K562 (cell line): ENCODE data around the gene LATS2. TPM values are rescaled to one million over a fixed set of nuclear protein-coding genes. Genes with fewer than 3 reads are reported as not detected.

Source experiments
- ATAC-seq: fragments of 200-7000 bp; cut with Tn5 transposase; 3 replicates; pipeline ENCODE4 v1.9.1; 2020; ENCODE audit warnings: moderate library complexity
- BruUV-seq: library from RNA; stranded (reverse); fragments of 400-500 nt; replicated peaks from 2 replicates; lab custom pipeline; 2021; lab: Mats Ljungman, UMichigan
- CTCF ChIA-PET: fragments of 300-600 bp; formaldehyde crosslinking; extraction: SDS; loops from one replicate; lab custom pipeline; 2021; ENCODE audit warnings: low intra/inter-chr PET ratio; lab: Yijun Ruan, JAX
- POLR2A ChIA-PET: fragments of 300-600, 350-650 bp; sonication (Branson Sonifier 250); formaldehyde crosslinking; extraction: SDS; loops from one replicate; lab custom pipeline; 2021; ENCODE audit warnings: antibody characterized with exemption, inconsistent platforms; lab: Yijun Ruan, JAX
- DNase-seq, 4 experiments: peaks; one replicate each; pipeline versions ENCODE4 v3.0.0 to v3.0.0-alpha.2; 2011 to 2018; ENCODE audit warnings: low spot score in 3 of 4, mixed read lengths in 3 of 4; ENCODE audit errors: extremely low read depth in 1 of 4
- FAIRE-seq: peaks from 2 replicates; lab custom pipeline; 2011; peaks lifted over from hg19 to GRCh38; lab: Jason Lieb, UNC
- H2AFZ ChIP-seq: 2 replicates; pipeline ENCODE4 v1.6.0; 2011; ENCODE audit warnings: low read depth, low read length, control low read depth, inconsistent platforms
- H3K27ac ChIP-seq: fragments of 200-600 bp; 3 replicates; pipeline ENCODE4 v1.8.0; 2011; ENCODE audit warnings: low read depth, mild to moderate bottlenecking, control low read depth, inconsistent platforms, low read length, moderate library complexity, mixed read lengths; ENCODE audit errors: extremely low read depth
- H3K27me3 ChIP-seq, 2 experiments: fragments of 300-600 bp in 1 of 2; 2 replicates in 1 of 2; 3 replicates in 1 of 2; pipeline versions ENCODE4 v1.6.0 to v1.8.0; 2011; ENCODE audit warnings: inconsistent platforms in 2 of 2, low read length in 2 of 2, mild to moderate bottlenecking in 1 of 2, mixed read lengths in 1 of 2, moderate library complexity in 1 of 2; ENCODE audit not compliant: control insufficient read depth in 2 of 2, insufficient read depth in 2 of 2
- H3K36me3 ChIP-seq: fragments of 300-600 bp; 3 replicates; pipeline ENCODE4 v1.8.0; 2011; ENCODE audit warnings: mild to moderate bottlenecking, low read length, inconsistent platforms; ENCODE audit not compliant: control insufficient read depth, insufficient read depth
- H3K4me1 ChIP-seq, 2 experiments: fragments of 200-600 bp in 1 of 2; replicated peaks in 1 of 2; 2 replicates in 1 of 2; 3 replicates in 1 of 2; pipeline versions ENCODE4 v1.5.1 to v1.8.0; 2011; ENCODE audit warnings: inconsistent platforms in 2 of 2, low read length in 2 of 2, mild to moderate bottlenecking in 1 of 2, mixed read lengths in 1 of 2, moderate library complexity in 1 of 2; ENCODE audit not compliant: control insufficient read depth in 2 of 2, insufficient read depth in 2 of 2
- H3K4me2 ChIP-seq: 2 replicates; pipeline ENCODE4 v1.6.1; 2011; ENCODE audit warnings: low read length, control low read depth, inconsistent platforms, mixed read lengths; ENCODE audit not compliant: insufficient read depth
- H3K4me3 ChIP-seq: fragments of 200-600 bp; sonication (generic), shearing (Covaris generic); 2 replicates; pipeline ENCODE4 v1.5.1; 2016; ENCODE audit warnings: control low read depth, inconsistent platforms
- H3K79me2 ChIP-seq: fragments of 200-600 bp; 3 replicates; pipeline ENCODE4 v1.8.0; 2011; ENCODE audit warnings: low read length, inconsistent platforms; ENCODE audit not compliant: control insufficient read depth, insufficient read depth
- H3K9ac ChIP-seq, 2 experiments: 2 replicates each; pipeline versions ENCODE4 v1.6.0 to v1.6.1; 2011; ENCODE audit warnings: low read depth in 2 of 2, low read length in 2 of 2, control low read depth in 1 of 2, inconsistent platforms in 1 of 2, mild to moderate bottlenecking in 1 of 2, mixed read lengths in 1 of 2; ENCODE audit not compliant: insufficient read depth in 1 of 2
- H3K9me1 ChIP-seq: one replicate; pipeline ENCODE4 v1.6.0; 2011; ENCODE audit warnings: inconsistent platforms, mild to moderate bottlenecking, low read length, moderate library complexity; ENCODE audit not compliant: control insufficient read depth, insufficient read depth
- H3K9me3 ChIP-seq: replicated peaks from 2 replicates; pipeline ENCODE4 v1.5.1; 2011; ENCODE audit warnings: low read depth, low read length, inconsistent platforms; ENCODE audit not compliant: control insufficient read depth, insufficient read depth
- H4K20me1 ChIP-seq: replicated peaks from 2 replicates; pipeline ENCODE4 v1.6.1; 2011; ENCODE audit warnings: low read length, inconsistent platforms, mixed read lengths; ENCODE audit not compliant: control insufficient read depth, insufficient read depth
- CBFA2T3 ChIP-seq: fragments of 450-650 bp; IDR thresholded peaks from 2 replicates; pipeline ENCODE4 v1.6.1; 2017
- ELF1 ChIP-seq: fragments of 200-800 bp; sonication (Bioruptor generic); IDR thresholded peaks from 2 replicates; pipeline ENCODE4 v1.6.1; 2016; ENCODE audit warnings: missing genetic modification characterization, missing compliant biosample characterization
- GATAD2A ChIP-seq: fragments of 450-650 bp; IDR thresholded peaks from 2 replicates; pipeline ENCODE4 v1.6.1; 2017
- HIVEP1 ChIP-seq: fragments of 250-450 bp; sonication (Bioruptor Pico); IDR thresholded peaks from 2 replicates; pipeline ENCODE4 v1.4.0; 2020; ENCODE audit warnings: mild to moderate bottlenecking
- HLTF ChIP-seq: fragments of 450-650 bp; IDR thresholded peaks from 2 replicates; pipeline ENCODE4 v1.6.1; 2016
- KLF16 ChIP-seq: IDR thresholded peaks from 2 replicates; pipeline ENCODE4 v1.6.1; 2016; ENCODE audit warnings: antibody characterized with exemption
- MCM5 ChIP-seq: fragments of 450-650 bp; IDR thresholded peaks from 2 replicates; pipeline ENCODE4 v1.6.1; 2016; ENCODE audit warnings: low read depth
- MECOM ChIP-seq: fragments of 250-450 bp; sonication (Bioruptor Pico); IDR thresholded peaks from 2 replicates; pipeline ENCODE4 v1.8.0; 2022; ENCODE audit warnings: inconsistent platforms
- NFE2L1 ChIP-seq: fragments of 450-650 bp; IDR thresholded peaks from 2 replicates; pipeline ENCODE4 v1.6.1; 2016; ENCODE audit warnings: missing genetic modification characterization, low read depth, mild to moderate bottlenecking, missing compliant biosample characterization, moderate library complexity, borderline replicate concordance
- RBM14 ChIP-seq: fragments of 200-400 bp; formaldehyde crosslinking; IDR thresholded peaks from 2 replicates; pipeline ENCODE4 v1.6.1; 2018; ENCODE audit warnings: low read depth, mild to moderate bottlenecking, low read length, moderate library complexity, borderline replicate concordance; ENCODE audit not compliant: insufficient read depth
- RFX1 ChIP-seq: fragments of 450-650 bp; IDR thresholded peaks from 2 replicates; pipeline ENCODE4 v1.6.1; 2016; ENCODE audit warnings: mild to moderate bottlenecking, moderate library complexity
- WGBS: fragments of 100-300 bp; shearing (Covaris generic); methylation state at CpG from one replicate; pipeline ENCODE4 v1.1.6; 2016; ENCODE audit warnings: low coverage, mixed read lengths; ENCODE audit not compliant: insufficient coverage; ENCODE audit errors: missing lambda C conversion rate; 5-methylcytosine and 5-hydroxymethylcytosine counted together
- in situ Hi-C: fragments of 300-500 bp; cut with MboI; formaldehyde crosslinking; loops from 4 replicates; pipeline ENCODE4 v1.15.0; 2018; ENCODE audit warnings: inconsistent platforms, mixed read lengths
- intact Hi-C: fragments of 100-400 bp; cut with micrococcal nuclease; formaldehyde crosslinking; loops from 2 replicates; pipeline ENCODE4 v1.14.2; 2022
- polyA plus RNA-seq, 8 experiments: library from polyadenylated mRNA; depleted of rRNA in 4 of 8; stranded (reverse) in 5 of 8; unstranded in 3 of 8; fragments of >200 nt; fragmentation: Nextera tagmentation in 2 of 8; fragmentation: Illumina TruSeq in 1 of 8; extraction: Ambion mirVana in 2 of 8; extraction: Trizol in 1 of 8; gene quantifications; 2 replicates each; pipeline versions ENCODE4 v1.2.1 to v1.2.3, GENCODE V29; 2011 to 2014; ENCODE audit warnings: inconsistent platforms in 1 of 8, missing spikeins in 1 of 8
- total RNA-seq, 7 experiments: library from RNA; depleted of rRNA in 6 of 7; stranded (reverse); fragments of >200 nt in 6 of 7; fragmentation: Illumina TruSeq in 2 of 7; extraction: Trizol in 2 of 7; gene quantifications; 2 replicates each; pipeline versions ENCODE4 v1.2.1 to v1.2.3, GENCODE V29; 2011 to 2021; ENCODE audit warnings: low replicate concordance in 1 of 7
- TF ChIP-seq, protein P1 (sequence below): fragments of 250-450 bp; sonication (Bioruptor Pico); IDR thresholded peaks from 2 replicates; pipeline ENCODE4 v1.8.0; 2022; ENCODE audit warnings: inconsistent platforms, mild to moderate bottlenecking, moderate library complexity, borderline replicate concordance
- TF ChIP-seq, protein P2 (sequence below): fragments of 450-650 bp; formaldehyde crosslinking; IDR thresholded peaks from 2 replicates; pipeline ENCODE4 v1.4.0; 2022; ENCODE audit warnings: missing genetic modification characterization
- TF ChIP-seq, protein P3 (sequence below): fragments of 450-650 bp; formaldehyde crosslinking; IDR thresholded peaks from 2 replicates; pipeline ENCODE4 v1.4.0; 2020; ENCODE audit warnings: mild to moderate bottlenecking, moderate library complexity

Gene LATS2
- total and polyA plus RNA-seq, 9 of the 15 experiments (the other 6 are each of a cell fraction or from before 2014, with no cell fraction given) = 0.18 to 3.7 (median 0.76) TPM

DNA sequence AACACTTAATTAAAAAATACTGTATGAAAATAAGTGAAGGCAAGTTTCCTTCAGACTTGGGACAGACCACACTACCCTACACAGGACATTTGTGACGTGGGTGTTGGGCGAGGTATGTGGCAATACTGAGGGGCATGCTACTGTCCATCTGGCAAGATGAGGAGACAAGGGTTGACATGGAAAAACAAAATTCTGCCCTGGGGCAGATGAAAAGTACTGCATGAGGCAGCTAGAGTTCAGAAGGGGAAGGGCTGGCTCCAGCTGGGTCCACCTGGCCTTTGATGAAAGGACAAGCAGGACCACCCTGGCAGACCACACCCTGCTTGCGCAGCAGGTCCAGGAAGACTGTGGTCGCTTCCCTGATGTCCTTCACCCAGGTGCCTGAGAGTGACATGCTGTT is 43.2 kb downstream of the LATS2 start (continued):
- TF ChIP-seq, protein P1, sequence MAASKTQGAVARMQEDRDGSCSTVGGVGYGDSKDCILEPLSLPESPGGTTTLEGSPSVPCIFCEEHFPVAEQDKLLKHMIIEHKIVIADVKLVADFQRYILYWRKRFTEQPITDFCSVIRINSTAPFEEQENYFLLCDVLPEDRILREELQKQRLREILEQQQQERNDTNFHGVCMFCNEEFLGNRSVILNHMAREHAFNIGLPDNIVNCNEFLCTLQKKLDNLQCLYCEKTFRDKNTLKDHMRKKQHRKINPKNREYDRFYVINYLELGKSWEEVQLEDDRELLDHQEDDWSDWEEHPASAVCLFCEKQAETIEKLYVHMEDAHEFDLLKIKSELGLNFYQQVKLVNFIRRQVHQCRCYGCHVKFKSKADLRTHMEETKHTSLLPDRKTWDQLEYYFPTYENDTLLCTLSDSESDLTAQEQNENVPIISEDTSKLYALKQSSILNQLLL (CRISPR knock-in tag) = no peak
- TF ChIP-seq RBM14 = no peak
- TF ChIP-seq ELF1 (tag) = no peak

DNA sequence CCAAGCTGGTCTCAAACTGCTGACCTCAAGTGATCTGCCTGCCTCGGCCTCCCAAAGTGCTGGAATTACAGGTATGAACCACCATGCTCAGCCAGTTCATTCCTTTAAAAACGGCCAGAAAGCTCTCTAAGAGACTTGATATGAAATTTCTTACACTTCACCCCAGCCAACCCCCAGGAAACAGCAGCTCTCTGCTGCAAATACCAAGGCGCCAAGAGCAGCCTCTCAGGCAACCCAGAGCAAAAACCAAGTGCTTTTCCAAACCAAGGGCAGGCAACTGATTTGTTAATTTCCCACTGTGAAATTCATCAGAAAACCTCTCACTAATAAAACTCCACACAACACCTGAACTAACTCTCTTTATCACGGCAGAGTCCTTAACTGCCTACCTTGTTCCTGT is 44.9 kb downstream of the LATS2 start:
- no peak overlapping the region for H2AFZ ChIP-seq
- in situ Hi-C loops = no loop called here
- H4K20me1 ChIP-seq = no peaks in the 10 kb centered on the region
- no peak overlapping the region for H3K4me3 ChIP-seq
- TF ChIP-seq GATAD2A = no peak
- TF ChIP-seq MCM5 = no peak
- TF ChIP-seq KLF16 = no peak
- TF ChIP-seq NFE2L1 (tag) = no peak
- TF ChIP-seq CBFA2T3 = no peak
- no peak for TF ChIP-seq HLTF
- no peak for TF ChIP-seq HIVEP1 (CRISPR knock-in tag)
- TF ChIP-seq, protein P2, sequence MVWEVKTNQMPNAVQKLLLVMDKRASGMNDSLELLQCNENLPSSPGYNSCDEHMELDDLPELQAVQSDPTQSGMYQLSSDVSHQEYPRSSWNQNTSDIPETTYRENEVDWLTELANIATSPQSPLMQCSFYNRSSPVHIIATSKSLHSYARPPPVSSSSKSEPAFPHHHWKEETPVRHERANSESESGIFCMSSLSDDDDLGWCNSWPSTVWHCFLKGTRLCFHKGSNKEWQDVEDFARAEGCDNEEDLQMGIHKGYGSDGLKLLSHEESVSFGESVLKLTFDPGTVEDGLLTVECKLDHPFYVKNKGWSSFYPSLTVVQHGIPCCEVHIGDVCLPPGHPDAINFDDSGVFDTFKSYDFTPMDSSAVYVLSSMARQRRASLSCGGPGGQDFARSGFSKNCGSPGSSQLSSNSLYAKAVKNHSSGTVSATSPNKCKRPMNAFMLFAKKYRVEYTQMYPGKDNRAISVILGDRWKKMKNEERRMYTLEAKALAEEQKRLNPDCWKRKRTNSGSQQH (CRISPR knock-in tag) = no peak
- no peak for TF ChIP-seq MECOM (CRISPR knock-in tag)
- TF ChIP-seq, protein P3, sequence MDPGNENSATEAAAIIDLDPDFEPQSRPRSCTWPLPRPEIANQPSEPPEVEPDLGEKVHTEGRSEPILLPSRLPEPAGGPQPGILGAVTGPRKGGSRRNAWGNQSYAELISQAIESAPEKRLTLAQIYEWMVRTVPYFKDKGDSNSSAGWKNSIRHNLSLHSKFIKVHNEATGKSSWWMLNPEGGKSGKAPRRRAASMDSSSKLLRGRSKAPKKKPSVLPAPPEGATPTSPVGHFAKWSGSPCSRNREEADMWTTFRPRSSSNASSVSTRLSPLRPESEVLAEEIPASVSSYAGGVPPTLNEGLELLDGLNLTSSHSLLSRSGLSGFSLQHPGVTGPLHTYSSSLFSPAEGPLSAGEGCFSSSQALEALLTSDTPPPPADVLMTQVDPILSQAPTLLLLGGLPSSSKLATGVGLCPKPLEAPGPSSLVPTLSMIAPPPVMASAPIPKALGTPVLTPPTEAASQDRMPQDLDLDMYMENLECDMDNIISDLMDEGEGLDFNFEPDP (CRISPR knock-in tag) = no peak
- no peak for TF ChIP-seq RFX1
- TF ChIP-seq, all 486 proteins: peak for 0
- intact Hi-C loops = no loop called here
- FAIRE-seq = no peak
- no peaks in the 10 kb centered on the region for H3K79me2 ChIP-seq
- no peak for ATAC-seq
- H3K9me3 ChIP-seq = no peaks in the 10 kb centered on the region
- no peak for DNase-seq
- no TSS peak for BruUV-seq
- H3K4me2 ChIP-seq = no peak overlapping the region
- H3K4me1 ChIP-seq = no peaks in the 10 kb centered on the region; a peak in 1 of 5 replicates
- no peaks in the 10 kb centered on the region for H3K27me3 ChIP-seq
- ChIA-PET CTCF (no interaction called here), POLR2A (no interaction called here)
- H3K27ac ChIP-seq = no peak overlapping the region
- 36% methylated on average over 4 of the region's 4 CpGs for WGBS
- H3K36me3 ChIP-seq = no peaks in the 10 kb centered on the region
- no peaks in the 10 kb centered on the region for H3K9me1 ChIP-seq
- no peak overlapping the region for H3K9ac ChIP-seq
